OCI-LY7 (cell line): ENCODE measurements around the gene HOXC4. TPM values are rescaled to one million over a fixed set of nuclear protein-coding genes. Genes with fewer than 3 reads are reported as not detected.

Experiments
- BruUV-seq: library from RNA; stranded (reverse); fragments of 400-500 nt; replicated peaks from 2 replicates; lab custom pipeline; 2021; lab: Mats Ljungman, UMichigan
- CTCF ChIA-PET: fragments of 300-600 bp; sonication (Branson Sonifier 250); formaldehyde crosslinking; loops from one replicate; lab custom pipeline; 2022; ENCODE audit warnings: antibody characterized with exemption; ENCODE audit not compliant: unreplicated experiment; lab: Charles Lee
- POLR2A ChIA-PET: fragments of 300-600 bp; sonication (Branson Sonifier 250); formaldehyde crosslinking; loops from one replicate; lab custom pipeline; 2022; ENCODE audit warnings: antibody characterized with exemption; lab: Charles Lee
- DNase-seq: peaks from one replicate; pipeline ENCODE4 v3.0.0-alpha.2; 2015; ENCODE audit warnings: low spot score
- H2AFZ ChIP-seq: fragments of 200-600 bp; sonication (generic), shearing (Covaris generic); 2 replicates; pipeline ENCODE4 v1.6.1; 2014; ENCODE audit warnings: mild to moderate bottlenecking, antibody characterized with exemption, low read length, moderate library complexity
- H3K27ac ChIP-seq: fragments of 200-600 bp; sonication (generic); 2 replicates; pipeline ENCODE4 v1.5.1; 2014; ENCODE audit warnings: mixed run types, low read depth, mild to moderate bottlenecking, moderate library complexity, low read length, inconsistent platforms; ENCODE audit not compliant: poor library complexity, severe bottlenecking
- H3K36me3 ChIP-seq: fragments of 200-600 bp; sonication (generic); 2 replicates; pipeline ENCODE4 v1.6.1; 2014; ENCODE audit warnings: mild to moderate bottlenecking, antibody characterized with exemption, low read length, moderate library complexity, mixed read lengths; ENCODE audit not compliant: insufficient read depth
- H3K4me1 ChIP-seq: fragments of 200-600 bp; sonication (generic); 2 replicates; pipeline ENCODE4 v1.5.1; 2014; ENCODE audit warnings: mild to moderate bottlenecking, low read length; ENCODE audit not compliant: insufficient read depth, poor library complexity, severe bottlenecking
- H3K4me2 ChIP-seq: fragments of 200-600 bp; sonication (generic); 2 replicates; pipeline ENCODE4 v1.6.1; 2014; ENCODE audit warnings: mild to moderate bottlenecking, low read length
- H3K4me3 ChIP-seq: fragments of 200-600 bp; sonication (generic); 2 replicates; pipeline ENCODE4 v1.5.1; 2014; ENCODE audit warnings: mild to moderate bottlenecking, low read depth, low read length; ENCODE audit not compliant: poor library complexity, severe bottlenecking
- H3K79me2 ChIP-seq: fragments of 200-600 bp; sonication (generic); 2 replicates; pipeline ENCODE4 v1.6.1; 2016; ENCODE audit warnings: low read depth, mild to moderate bottlenecking, low read length, moderate library complexity, mixed read lengths; ENCODE audit not compliant: insufficient read depth
- H3K9me2 ChIP-seq: fragments of 200-600 bp; sonication (generic); 2 replicates; pipeline ENCODE4 v1.6.1; 2016; ENCODE audit warnings: mild to moderate bottlenecking, low read length, mixed read lengths; ENCODE audit not compliant: insufficient read depth
- H3K9me3 ChIP-seq: fragments of 200-600 bp; sonication (generic); 2 replicates; pipeline ENCODE4 v1.6.1; 2014; ENCODE audit warnings: mild to moderate bottlenecking, mixed run types, low read length, mixed read lengths
- H4K20me1 ChIP-seq: fragments of 200-600 bp; sonication (generic); 2 replicates; pipeline ENCODE4 v1.6.1; 2014; ENCODE audit warnings: mild to moderate bottlenecking, antibody characterized with exemption, low read length, moderate library complexity, mixed read lengths; ENCODE audit not compliant: insufficient read depth
- EZH2phosphoT487 ChIP-seq: fragments of 200-600 bp; sonication (generic); IDR thresholded peaks from 2 replicates; pipeline ENCODE4 v1.6.1; 2018; ENCODE audit warnings: low read depth, borderline replicate concordance, mild to moderate bottlenecking, mixed run types, antibody characterized with exemption, low read length, moderate library complexity, mixed read lengths
- intact Hi-C: fragments of 100-400 bp; cut with micrococcal nuclease; formaldehyde crosslinking; loops from one replicate; pipeline ENCODE4 v1.10.0; 2022; ENCODE audit not compliant: unreplicated experiment
- total RNA-seq, 2 experiments: library from RNA; depleted of rRNA in 1 of 2; stranded (reverse); fragments of >200 nt in 1 of 2; shearing (Covaris generic) in 1 of 2; gene quantifications; 2 replicates each; pipeline ENCODE4 v1.2.3, GENCODE V29; 2014 to 2022
- TF ChIP-seq, protein P1 (sequence below): fragments of 200-600 bp; sonication (generic); conservative IDR thresholded peaks from 2 replicates; pipeline ENCODE4 v1.5.1; 2014; ENCODE audit warnings: mild to moderate bottlenecking, antibody characterized with exemption, low read length, moderate library complexity, mixed read lengths

The HOXC4 gene
- total RNA-seq, 2 experiments from 2014 or later, result 7.1 to 20.0 TPM

DNA sequence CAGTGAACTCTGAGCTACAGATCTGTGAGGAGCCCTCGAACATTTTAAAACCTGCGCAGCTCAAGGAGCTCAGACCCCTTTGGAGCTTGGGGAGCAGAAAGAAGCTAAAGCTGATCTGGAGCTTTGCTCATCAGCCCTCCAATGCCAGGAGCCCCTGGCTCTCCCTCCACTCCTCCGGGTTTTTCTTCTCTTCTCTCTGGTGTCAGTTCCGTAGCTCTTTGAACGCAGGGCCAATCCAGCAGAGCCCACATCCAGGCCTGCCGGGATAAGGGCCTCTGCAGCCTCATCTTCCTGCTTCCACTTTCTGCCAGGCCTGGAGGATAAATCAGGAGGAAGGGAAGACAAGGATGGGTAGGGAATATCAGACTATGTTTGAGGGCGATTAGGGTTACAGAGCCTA is 6.0 kb downstream of the HOXC4 start:
- no peak for TF ChIP-seq EZH2phosphoT487
- TF ChIP-seq, protein P1, sequence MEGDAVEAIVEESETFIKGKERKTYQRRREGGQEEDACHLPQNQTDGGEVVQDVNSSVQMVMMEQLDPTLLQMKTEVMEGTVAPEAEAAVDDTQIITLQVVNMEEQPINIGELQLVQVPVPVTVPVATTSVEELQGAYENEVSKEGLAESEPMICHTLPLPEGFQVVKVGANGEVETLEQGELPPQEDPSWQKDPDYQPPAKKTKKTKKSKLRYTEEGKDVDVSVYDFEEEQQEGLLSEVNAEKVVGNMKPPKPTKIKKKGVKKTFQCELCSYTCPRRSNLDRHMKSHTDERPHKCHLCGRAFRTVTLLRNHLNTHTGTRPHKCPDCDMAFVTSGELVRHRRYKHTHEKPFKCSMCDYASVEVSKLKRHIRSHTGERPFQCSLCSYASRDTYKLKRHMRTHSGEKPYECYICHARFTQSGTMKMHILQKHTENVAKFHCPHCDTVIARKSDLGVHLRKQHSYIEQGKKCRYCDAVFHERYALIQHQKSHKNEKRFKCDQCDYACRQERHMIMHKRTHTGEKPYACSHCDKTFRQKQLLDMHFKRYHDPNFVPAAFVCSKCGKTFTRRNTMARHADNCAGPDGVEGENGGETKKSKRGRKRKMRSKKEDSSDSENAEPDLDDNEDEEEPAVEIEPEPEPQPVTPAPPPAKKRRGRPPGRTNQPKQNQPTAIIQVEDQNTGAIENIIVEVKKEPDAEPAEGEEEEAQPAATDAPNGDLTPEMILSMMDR, result no peak
- intact Hi-C loops, result no loop called here
- Histone ChIP-seq H3K4me1 (peaks cover 18% of the 10 kb centered on the region), H2AFZ (no peak overlapping the region), H3K9me3 (no peaks in the 10 kb centered on the region), H4K20me1 (0 out of 2 replicates have a peak, but pooled peaks cover 4% of the 10 kb centered on the region), H3K79me2 (peaks cover 13% of the 10 kb centered on the region), H3K4me3 (no peak overlapping the region), H3K27ac (no peak overlapping the region), H3K36me3 (peaks cover 20% of the 10 kb centered on the region; the same call in 1 of the 2 replicates), H3K4me2 (no peak overlapping the region), H3K9me2 (no peaks in the 10 kb centered on the region)
- DNase-seq, result no peak
- BruUV-seq, result no TSS peak
- POLR2A ChIA-PET, result no interaction called here
- CTCF ChIA-PET, result no interaction called here

DNA sequence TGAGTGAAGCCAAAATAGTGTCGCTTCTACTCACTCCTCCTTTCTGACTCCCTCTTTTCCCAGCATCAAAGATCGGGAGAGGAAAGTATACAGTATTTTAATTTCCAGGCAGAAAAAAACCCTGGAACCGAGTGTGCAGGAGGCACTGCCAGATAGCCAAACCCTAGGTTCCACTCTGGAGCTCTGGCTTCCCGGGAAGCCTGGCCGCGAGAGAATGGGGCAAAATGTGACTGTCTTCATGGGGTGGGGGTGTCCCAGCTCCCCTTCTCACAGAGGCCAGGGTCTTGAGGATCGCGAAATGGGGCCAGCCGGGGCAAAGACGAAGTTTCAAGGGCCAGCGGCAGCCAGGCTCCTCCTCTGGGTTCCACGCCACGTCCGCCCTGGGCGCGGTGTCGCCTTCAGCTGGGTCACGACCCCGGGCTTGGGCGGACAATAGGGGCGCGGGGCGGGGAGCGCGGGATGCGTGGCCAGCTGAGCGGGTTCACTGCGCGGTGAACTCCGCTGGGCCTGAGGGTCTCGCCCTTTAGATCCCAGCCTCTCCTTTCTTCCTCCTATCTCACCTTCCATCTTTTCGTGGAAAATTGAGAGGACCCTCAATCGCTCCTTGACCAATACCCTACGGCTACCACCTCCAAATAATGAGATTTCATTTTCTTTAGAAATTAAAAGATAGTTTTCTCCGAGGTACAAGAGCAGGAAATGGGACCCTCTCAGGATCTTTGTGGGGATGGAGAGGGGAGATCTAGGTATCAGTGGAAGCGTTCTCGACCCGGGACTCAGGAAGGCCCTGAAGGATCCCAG is 6.7 kb downstream of the HOXC4 start:
- H3K27ac ChIP-seq, result no peak overlapping the region
- H3K4me1 ChIP-seq, result peaks cover 12% of the 10 kb centered on the region
- no peak for DNase-seq
- BruUV-seq, result no TSS peak
- H3K79me2 ChIP-seq, result peaks cover 7% of the 10 kb centered on the region; the same call in 1 of the 2 replicates
- H3K4me3 ChIP-seq, result no peak overlapping the region
- no peak overlapping the region for H3K4me2 ChIP-seq
- H4K20me1 ChIP-seq, result 0 out of 2 replicates have a peak, but pooled peaks cover 3% of the 10 kb centered on the region
- POLR2A ChIA-PET, result no interaction called here
- no peak overlapping the region for H2AFZ ChIP-seq
- H3K9me2 ChIP-seq, result no peaks in the 10 kb centered on the region
- H3K36me3 ChIP-seq, result peaks cover 20% of the 10 kb centered on the region; the same call in 1 of the 2 replicates
- H3K9me3 ChIP-seq, result no peaks in the 10 kb centered on the region
- intact Hi-C loops, result no loop called here
- CTCF ChIA-PET, result no interaction called here
- TF ChIP-seq EZH2phosphoT487, result no peak
- TF ChIP-seq, protein P1, result no peak
